ENCODE data around the gene HIRIP3. TPM values are rescaled to one million over a fixed set of nuclear protein-coding genes. Genes with fewer than 3 reads are reported as not detected.
A peak's percentile ranks its signal among the peaks of the same experiment; 100 is the strongest.
"Not testable (repeated sequence)": the region's sequence is repeated elsewhere in the genome, so short reads cannot be mapped to it uniquely, and the experiment has no call there.

The HIRIP3 gene
- total and polyA plus RNA-seq, 2 experiments from 2014 or later: 3.2 to 11.9 TPM

- no peak overlapping the region for H3K27ac ChIP-seq
- peaks cover 3% of the 10 kb centered on the region; the same call in 1 of the 2 replicates for H3K27me3 ChIP-seq (replicated peaks; ENCODE audit: insufficient read depth)
- WGBS, 2 experiments (ENCODE audit: low coverage in 1 of 2, low lambda C conversion rate in 2 of 2, missing lambda C conversion rate in 2 of 2): 53 to 58% methylated on average over 8 of the region's 8 CpGs
- no peaks in the 10 kb centered on the region for H3F3A ChIP-seq (ENCODE audit: insufficient read depth)
- no peak for TF ChIP-seq EZH2 (IDR thresholded peaks at IDR 0.05; ENCODE audit: insufficient read depth, poor library complexity, severe bottlenecking)
- no peak for TF ChIP-seq EZH2phosphoT487 (IDR thresholded peaks at IDR 0.05; ENCODE audit: insufficient read depth, low read depth)
- in situ Hi-C loops (cut with MboI): loop anchor here (10.0 kb wide), 1 partner anchor 202 kb away; the partner anchor contains the start of genes PAGR1 and PRRT2
- H3K4me2 ChIP-seq (ENCODE audit: unreplicated experiment): no peak overlapping the region
- H3K4me1 ChIP-seq (ENCODE audit: insufficient read depth): no peaks in the 10 kb centered on the region
- H3K9me3 ChIP-seq (ENCODE audit: low read depth): no peaks in the 10 kb centered on the region
- H3K4me3 ChIP-seq: no peak overlapping the region
- H3K36me3 ChIP-seq (ENCODE audit: low read depth): no peaks in the 10 kb centered on the region
- H3K9ac ChIP-seq: no peak overlapping the region
- no peaks in the 10 kb centered on the region for H3K79me2 ChIP-seq (ENCODE audit: insufficient read depth)
- H2AFZ ChIP-seq: no peak overlapping the region
- no peaks in the 10 kb centered on the region for H4K20me1 ChIP-seq (ENCODE audit: insufficient read depth)
- no peaks in the 10 kb centered on the region for H3K9me2 ChIP-seq (ENCODE audit: insufficient read depth)
- DNase-seq: no peak
Measured at GRCh38 chr16:30016555-30017276, 21.3 kb upstream of the HIRIP3 start.

GRCh38 chr16:30015450-30015849, 20.0 kb upstream of the HIRIP3 start:
- H3K9me3 ChIP-seq (ENCODE audit: low read depth); H3K4me3 ChIP-seq; H2AFZ ChIP-seq; H3K79me2 ChIP-seq (ENCODE audit: insufficient read depth); DNase-seq; H3K36me3 ChIP-seq (ENCODE audit: low read depth); H3K4me1 ChIP-seq (ENCODE audit: insufficient read depth); H4K20me1 ChIP-seq (ENCODE audit: insufficient read depth); H3K4me2 ChIP-seq (ENCODE audit: unreplicated experiment); H3K9me2 ChIP-seq (ENCODE audit: insufficient read depth); H3K27me3 ChIP-seq (replicated peaks; ENCODE audit: insufficient read depth); H3K9ac ChIP-seq; H3F3A ChIP-seq (ENCODE audit: insufficient read depth); H3K27ac ChIP-seq: not testable (repeated sequence)
- in situ Hi-C loops (cut with MboI): loop anchor here (10.0 kb wide), 1 partner anchor 201 kb away; the partner anchor contains the start of genes PAGR1 and PRRT2
- 69 to 78% methylated on average over 7 of the region's 7 CpGs for WGBS, 2 experiments (ENCODE audit: low coverage in 1 of 2, low lambda C conversion rate in 2 of 2, missing lambda C conversion rate in 2 of 2)

- H3K9ac ChIP-seq; DNase-seq; H3K27ac ChIP-seq; H3F3A ChIP-seq (ENCODE audit: insufficient read depth); H3K4me2 ChIP-seq (ENCODE audit: unreplicated experiment); H3K9me2 ChIP-seq (ENCODE audit: insufficient read depth); H3K4me3 ChIP-seq; H3K36me3 ChIP-seq (ENCODE audit: low read depth); H4K20me1 ChIP-seq (ENCODE audit: insufficient read depth); H3K4me1 ChIP-seq (ENCODE audit: insufficient read depth); H2AFZ ChIP-seq; H3K79me2 ChIP-seq (ENCODE audit: insufficient read depth); H3K9me3 ChIP-seq (ENCODE audit: low read depth): not testable (repeated sequence)
- 76 to 81% methylated on average over 13 to 14 of the region's 14 CpGs for WGBS, 2 experiments (ENCODE audit: low coverage in 1 of 2, low lambda C conversion rate in 2 of 2, missing lambda C conversion rate in 2 of 2)
- in situ Hi-C loops (cut with MboI): loop anchor here (10.0 kb wide), 1 partner anchor 198 kb away; the partner anchor contains the start of genes PAGR1 and PRRT2
- peaks cover 15% of the 10 kb centered on the region; the same call in 1 of the 2 replicates for H3K27me3 ChIP-seq (replicated peaks; ENCODE audit: insufficient read depth)
Measured at GRCh38 chr16:30012598-30012997, 17.2 kb upstream of the HIRIP3 start.

- Histone ChIP-seq H4K20me1 (ENCODE audit: insufficient read depth) (no peaks in the 10 kb centered on the region), H3K79me2 (ENCODE audit: insufficient read depth) (no peaks in the 10 kb centered on the region), H3F3A (ENCODE audit: insufficient read depth) (no peaks in the 10 kb centered on the region), H3K4me3 (no peak overlapping the region), H3K9me2 (ENCODE audit: insufficient read depth) (no peaks in the 10 kb centered on the region), H3K27me3 (replicated peaks; ENCODE audit: insufficient read depth) (peaks cover 15% of the 10 kb centered on the region; the same call in 1 of the 2 replicates), H3K36me3 (ENCODE audit: low read depth) (no peaks in the 10 kb centered on the region), H3K9me3 (ENCODE audit: low read depth) (no peaks in the 10 kb centered on the region), H3K4me2 (ENCODE audit: unreplicated experiment) (no peak overlapping the region), H3K27ac (no peak overlapping the region), H3K4me1 (ENCODE audit: insufficient read depth) (no peaks in the 10 kb centered on the region), H3K9ac (no peak overlapping the region), H2AFZ (no peak overlapping the region)
- in situ Hi-C loops (cut with MboI): loop anchor here (10.0 kb wide), 1 partner anchor 197 kb away; the partner anchor contains the start of genes PAGR1 and PRRT2
- no peak for TF ChIP-seq EZH2phosphoT487 (IDR thresholded peaks at IDR 0.05; ENCODE audit: insufficient read depth, low read depth)
- no peak for TF ChIP-seq EZH2 (IDR thresholded peaks at IDR 0.05; ENCODE audit: insufficient read depth, poor library complexity, severe bottlenecking)
- WGBS, 2 experiments (ENCODE audit: low coverage in 1 of 2, low lambda C conversion rate in 2 of 2, missing lambda C conversion rate in 2 of 2): 16 to 18% methylated on average over 27 to 31 of the region's 31 CpGs
- DNase-seq: peak; percentile 35
Measured at GRCh38 chr16:30011714-30012504, 16.5 kb upstream of the HIRIP3 start.

Data from GM23248 (cell line).